HG02623 (cell line): ENCODE data around the gene SCEL.

Experiments
- ATAC-seq: cut with Tn5 transposase; IDR thresholded peaks from one replicate; pipeline ENCODE4 v1.9.1; 2021; ENCODE audit warnings: moderate library complexity; ENCODE audit not compliant: unreplicated experiment

Gene SCEL

GRCh38 chr13:77521595-77522367 lies 13.7 kb upstream of the SCEL start:
- no peak for ATAC-seq

DNA sequence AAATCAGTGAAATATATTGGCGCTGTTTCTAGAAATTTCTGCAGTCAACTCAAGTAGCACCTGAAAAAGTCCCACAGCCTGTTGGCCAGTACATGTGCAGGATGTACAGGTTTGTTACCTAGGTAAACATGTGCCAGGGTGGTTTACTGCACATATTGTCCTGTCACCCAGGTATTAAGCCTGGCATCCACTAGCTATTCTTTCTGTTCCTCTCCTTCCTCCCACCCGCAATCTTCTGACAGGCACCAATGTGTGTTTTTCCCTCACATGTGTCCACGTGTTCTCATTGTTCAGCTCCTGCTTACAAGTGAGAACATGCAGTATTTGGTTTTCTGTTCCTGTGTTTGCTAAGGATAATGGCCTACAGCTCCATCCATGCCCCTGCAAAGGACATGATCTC lies 13.1 kb upstream of the SCEL start:
- ATAC-seq = no peak

DNA sequence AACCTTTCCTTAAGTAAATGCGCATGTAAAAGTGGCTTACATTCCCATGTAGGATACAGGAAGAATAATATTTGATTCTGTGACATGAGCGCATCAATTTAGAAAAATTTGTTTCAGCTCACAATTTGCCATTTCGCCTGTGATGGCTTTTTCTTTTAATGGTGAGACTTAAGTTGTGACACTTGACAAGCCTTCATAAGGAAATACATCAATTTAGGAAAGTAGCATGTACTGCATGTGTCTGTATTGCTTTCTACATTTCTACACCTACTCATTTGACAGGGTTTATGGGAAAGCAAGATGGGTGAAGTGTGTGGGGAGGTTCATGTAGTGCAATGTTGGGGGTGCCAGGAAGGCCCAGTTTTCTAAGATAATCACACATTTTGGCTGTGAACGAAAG lies 12.1 kb upstream of the SCEL start:
- ATAC-seq = no peak

DNA sequence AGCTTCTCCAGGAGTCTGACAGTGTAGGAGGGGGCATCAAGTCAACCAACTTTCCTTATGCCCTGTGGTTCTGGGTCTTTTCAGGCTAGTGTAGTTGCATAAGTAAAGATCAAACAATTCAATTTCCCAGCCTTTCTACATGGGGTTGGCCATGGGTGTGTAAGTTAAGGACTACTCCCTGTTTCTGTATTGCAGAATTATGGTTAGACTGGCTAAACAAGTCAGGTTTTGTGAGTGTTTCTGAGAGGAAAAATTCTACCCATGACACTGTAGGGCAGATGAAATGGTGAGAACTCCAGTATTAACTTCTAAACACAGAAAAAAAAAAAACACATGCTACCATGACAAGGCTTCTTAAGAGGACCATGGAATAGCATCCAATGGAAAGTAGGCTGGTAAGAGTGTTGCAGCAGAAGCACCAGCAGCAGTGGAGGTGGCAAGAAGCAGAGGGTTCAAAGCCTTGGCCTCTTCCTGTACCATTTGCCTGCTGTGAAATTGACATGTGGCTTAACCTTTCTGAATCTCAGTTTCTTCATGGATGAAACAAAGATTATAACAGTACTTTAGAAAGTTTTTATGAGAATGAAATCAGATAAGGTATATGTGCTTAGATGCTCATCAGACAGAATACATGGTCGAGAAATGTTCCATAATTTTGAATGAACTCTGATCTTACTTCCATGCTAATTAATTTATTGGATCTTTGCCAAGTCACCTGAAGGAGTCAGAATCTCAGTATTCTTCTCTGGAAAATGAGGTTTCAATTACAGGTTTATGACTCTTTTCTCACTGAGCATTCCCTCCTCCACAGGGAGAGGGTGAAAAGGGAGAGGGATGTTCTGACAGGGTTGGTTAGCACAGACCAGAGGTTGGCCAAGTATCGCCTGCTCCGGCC lies 11.4 kb upstream of the SCEL start:
- peak; percentile 39 for ATAC-seq

DNA sequence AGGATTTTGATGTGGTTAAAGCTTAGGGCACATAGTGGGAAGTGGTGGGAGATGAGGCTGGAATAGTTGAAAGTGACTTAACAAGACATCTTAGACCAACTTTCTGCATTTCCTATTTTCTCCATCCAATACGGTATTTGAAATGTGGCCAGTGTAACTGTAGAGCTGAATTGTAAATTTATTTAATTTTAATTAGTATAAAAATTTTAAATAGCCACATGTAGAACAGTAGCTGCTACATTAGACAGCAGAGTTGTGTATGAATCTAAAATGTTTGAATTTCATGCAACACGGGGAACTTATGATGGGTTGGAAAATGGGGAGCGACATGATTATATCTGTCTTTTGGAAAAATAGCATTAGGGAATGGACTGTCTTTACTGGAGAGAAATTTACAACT lies 7.1 kb upstream of the SCEL start:
- no peak for ATAC-seq

- peak; percentile 70 for ATAC-seq
Measured at GRCh38 chr13:77528834-77529500, 6.5 kb upstream of the SCEL start.

- ATAC-seq = no peak
Measured at GRCh38 chr13:77529501-77529840, 6.0 kb upstream of the SCEL start.

GRCh38 chr13:77530875-77531274 lies 4.6 kb upstream of the SCEL start:
- no peak for ATAC-seq

- no peak for ATAC-seq
Measured at GRCh38 chr13:77532983-77533382, 2.5 kb upstream of the SCEL start.

DNA sequence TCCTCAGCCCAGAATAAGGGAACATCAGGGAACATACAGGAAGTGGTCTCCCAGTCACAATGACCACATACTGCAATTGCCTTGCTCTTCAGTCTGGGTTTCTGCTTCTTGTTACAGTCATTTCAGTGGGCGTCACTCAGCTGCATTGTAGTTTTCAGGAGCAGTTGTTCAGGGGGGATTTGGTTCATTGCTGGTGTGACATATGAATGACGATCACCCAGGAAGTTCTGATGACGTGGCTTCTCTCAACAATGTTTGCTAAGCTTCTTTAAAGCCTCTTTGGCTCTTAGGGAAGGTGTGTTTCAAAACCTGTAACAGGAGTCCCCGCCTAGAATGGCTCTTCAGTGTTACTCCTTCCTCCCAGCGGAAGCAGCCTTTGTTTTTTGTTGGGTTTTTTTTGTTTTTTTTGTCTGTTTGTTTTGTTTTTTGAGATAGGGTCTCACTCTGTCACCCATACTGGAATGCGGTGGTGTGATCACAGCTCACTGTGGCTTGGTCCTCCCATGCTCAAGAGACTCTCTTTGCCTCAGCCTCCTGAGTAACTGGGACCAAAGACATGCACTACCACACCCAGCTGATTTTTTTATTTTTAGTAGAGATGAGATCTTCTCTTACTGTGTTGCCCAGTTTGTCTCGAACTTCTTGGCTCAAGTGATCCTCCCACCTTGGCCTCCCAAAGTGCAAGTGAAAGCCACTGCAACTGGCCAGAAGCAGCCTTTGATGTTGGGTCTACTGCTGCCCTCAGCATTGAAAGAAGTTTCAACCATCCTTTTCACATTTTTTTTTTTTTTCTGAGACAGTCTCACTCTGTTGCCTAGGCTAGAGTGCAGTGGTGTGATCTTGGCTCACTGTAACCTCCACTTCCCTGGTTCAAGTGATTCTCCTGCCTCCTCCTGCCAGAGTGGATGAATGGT lies 1.4 kb upstream of the SCEL start:
- no peak for ATAC-seq

DNA sequence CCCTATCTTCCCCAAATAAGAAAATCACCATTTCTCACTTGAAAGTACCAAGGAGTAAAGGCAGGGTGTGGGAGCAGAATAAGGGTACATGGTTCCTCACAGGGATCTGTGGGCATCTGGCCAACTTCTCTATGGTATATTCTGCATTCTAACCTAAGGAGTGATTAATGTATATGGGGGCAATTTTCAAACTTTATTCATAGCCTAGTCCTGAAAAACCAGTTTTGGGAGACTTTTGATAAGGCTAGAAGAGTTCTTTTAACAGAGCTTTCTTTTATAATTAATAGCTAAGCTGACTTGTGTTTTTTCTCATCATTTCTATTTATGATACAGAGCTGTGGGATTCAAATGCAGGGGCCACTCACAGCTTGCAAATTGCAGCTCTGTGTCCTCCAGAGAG lies 852 bp downstream of the SCEL start:
- ATAC-seq = no peak

DNA sequence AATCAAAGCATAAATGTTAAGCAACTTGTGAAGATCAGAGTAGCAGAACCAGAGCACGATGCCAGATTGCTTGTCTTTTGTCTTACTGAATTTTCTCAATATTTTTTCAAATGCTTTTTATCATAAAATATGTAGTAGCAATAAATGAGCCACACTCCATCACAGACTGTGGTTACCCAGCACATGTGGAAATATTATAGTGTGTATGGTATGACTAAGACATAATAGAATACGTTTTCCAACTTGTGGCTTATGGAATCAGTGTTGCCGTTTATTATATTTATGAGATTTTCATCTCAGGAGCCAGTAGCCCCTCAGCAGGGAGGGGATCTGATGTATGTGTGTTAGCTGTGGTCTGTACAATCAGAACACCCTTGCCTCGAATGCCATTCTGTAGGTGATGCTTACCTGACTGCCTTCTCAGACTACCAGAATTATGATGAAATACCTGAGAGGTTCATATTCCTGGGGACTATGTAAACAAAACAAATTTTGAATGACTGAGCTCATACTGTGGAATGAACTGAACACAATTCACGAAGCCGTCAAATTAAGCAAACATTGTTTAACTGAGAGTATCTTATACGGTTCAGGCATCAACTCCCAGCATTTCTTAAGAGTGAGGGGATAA lies 1.9 kb downstream of the SCEL start:
- no peak for ATAC-seq

GRCh38 chr13:77543711-77544110 lies 8.2 kb downstream of the SCEL start:
- ATAC-seq = no peak

DNA sequence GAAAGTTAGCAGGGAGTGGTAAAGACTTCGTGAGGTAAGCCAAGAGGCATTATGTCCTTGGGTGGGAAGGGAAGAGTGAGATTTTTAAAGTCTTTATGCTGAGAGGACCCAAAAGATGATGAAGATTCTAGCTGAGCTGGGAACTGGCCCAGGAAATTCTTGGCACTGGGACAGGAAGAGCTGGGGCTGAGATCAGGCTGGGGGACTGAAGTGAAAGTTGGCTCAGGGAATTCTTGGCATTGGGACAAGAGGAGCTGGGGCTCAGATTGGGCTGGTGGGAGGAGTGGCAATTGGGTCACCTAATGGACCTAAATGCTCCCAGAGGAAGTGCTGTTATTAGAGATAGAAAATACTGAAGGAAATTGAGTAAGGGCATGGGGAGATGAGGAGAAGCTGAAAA lies 8.8 kb downstream of the SCEL start:
- no peak for ATAC-seq

GRCh38 chr13:77544758-77545338 lies 9.3 kb downstream of the SCEL start:
- ATAC-seq = peak; percentile 43

- no peak for ATAC-seq
Measured at GRCh38 chr13:77545626-77546412, 10.3 kb downstream of the SCEL start.

- peak; percentile 63 for ATAC-seq
Measured at GRCh38 chr13:77548095-77548494, 12.6 kb downstream of the SCEL start.

DNA sequence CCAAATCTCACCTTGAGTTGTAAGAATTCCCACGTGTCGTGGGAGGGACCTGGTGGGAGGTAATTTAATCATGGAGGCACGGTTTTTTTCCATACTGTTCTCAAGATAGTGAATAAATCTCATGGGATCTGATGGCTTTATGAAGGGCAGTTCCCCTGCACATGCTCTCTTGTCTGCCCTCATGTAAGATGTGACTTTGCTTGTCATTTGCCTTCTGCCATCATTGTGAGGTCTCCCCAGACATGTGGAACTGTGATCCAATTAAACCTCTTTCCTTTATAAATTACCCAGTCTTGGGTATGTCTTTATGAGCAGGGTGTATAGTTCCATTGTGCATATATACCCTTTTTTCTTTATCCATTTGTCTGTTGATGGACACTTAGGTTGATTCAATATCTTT lies 13.1 kb downstream of the SCEL start:
- no peak for ATAC-seq

DNA sequence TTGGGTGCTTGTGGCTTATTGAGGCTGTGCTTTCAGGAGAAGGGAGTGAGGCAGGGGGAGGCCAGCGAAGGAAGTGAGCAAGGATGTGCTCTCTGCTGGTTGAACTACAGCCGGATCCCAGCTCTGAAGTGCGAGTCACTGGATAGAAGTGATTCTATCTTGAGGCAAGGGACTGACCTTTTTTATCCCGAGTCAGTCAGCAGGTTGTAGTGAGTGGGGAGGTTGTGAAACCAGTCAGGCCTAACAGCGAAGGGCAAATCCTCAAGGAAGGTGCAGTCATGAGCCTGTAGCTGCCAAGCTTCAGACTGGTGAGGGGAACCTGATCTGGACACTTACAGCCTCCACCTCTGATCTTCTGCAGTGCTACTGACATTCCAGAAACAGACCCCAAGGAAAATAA lies 18.6 kb downstream of the SCEL start:
- ATAC-seq = no peak
